Vagina (tissue), 2 donors: ENCODE data around the gene PSENEN.

Experiments used
- POLR2A ChIP-seq, 2 donors: fragments of 450-650 bp; IDR thresholded peaks; one replicate each; pipeline ENCODE4 v1.6.1; 2017; ENCODE audit warnings: antibody characterized with exemption in 2 of 2, mild to moderate bottlenecking in 2 of 2, moderate library complexity in 2 of 2
- TF ChIP-seq, protein P1 (sequence below), 3 experiments: fragments of 450-650 bp in 2 of 3; fragments of 200-600 bp in 1 of 3; sonication (generic) in 1 of 3; IDR thresholded peaks; one replicate each; pipeline ENCODE4 v1.5.1; 2017 to 2019; ENCODE audit warnings: antibody characterized with exemption in 3 of 3, mild to moderate bottlenecking in 2 of 3, moderate library complexity in 2 of 3

DNA sequence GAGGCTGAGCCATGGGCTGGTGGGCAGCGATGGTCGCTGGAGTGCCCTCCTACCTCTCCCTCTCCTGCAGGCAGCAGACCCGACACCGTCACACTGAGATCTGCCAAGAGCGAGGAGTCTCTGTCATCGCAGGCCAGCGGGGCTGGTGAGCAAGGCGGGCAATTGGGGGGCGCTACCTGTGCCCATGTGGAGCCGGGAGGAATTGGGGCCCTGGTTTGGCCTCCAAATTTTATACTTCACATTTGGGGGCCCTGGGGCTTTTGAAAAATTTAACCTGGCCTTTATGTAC is 39.8 kb downstream of the PSENEN start:
- TF ChIP-seq, protein P1, sequence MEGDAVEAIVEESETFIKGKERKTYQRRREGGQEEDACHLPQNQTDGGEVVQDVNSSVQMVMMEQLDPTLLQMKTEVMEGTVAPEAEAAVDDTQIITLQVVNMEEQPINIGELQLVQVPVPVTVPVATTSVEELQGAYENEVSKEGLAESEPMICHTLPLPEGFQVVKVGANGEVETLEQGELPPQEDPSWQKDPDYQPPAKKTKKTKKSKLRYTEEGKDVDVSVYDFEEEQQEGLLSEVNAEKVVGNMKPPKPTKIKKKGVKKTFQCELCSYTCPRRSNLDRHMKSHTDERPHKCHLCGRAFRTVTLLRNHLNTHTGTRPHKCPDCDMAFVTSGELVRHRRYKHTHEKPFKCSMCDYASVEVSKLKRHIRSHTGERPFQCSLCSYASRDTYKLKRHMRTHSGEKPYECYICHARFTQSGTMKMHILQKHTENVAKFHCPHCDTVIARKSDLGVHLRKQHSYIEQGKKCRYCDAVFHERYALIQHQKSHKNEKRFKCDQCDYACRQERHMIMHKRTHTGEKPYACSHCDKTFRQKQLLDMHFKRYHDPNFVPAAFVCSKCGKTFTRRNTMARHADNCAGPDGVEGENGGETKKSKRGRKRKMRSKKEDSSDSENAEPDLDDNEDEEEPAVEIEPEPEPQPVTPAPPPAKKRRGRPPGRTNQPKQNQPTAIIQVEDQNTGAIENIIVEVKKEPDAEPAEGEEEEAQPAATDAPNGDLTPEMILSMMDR (IDR thresholded peaks at IDR 0.05), result no peak
- TF ChIP-seq POLR2A (IDR thresholded peaks at IDR 0.05), result no peak
